OCI-LY3 (cell line): ENCODE results near the gene KLHL2.

Source experiments
- H2AFZ ChIP-seq: fragments of 200-600, 300-600 bp; shearing (Covaris generic); 2 replicates; pipeline ENCODE4 v1.6.0; 2014; ENCODE audit warnings: antibody characterized with exemption, low read depth, low read length
- H3K27ac ChIP-seq: fragments of 200-600, 300-600 bp; sonication (generic); 2 replicates; pipeline ENCODE4 v1.5.1; 2014; ENCODE audit warnings: mild to moderate bottlenecking, low read length, moderate library complexity, mixed read lengths
- H3K27me3 ChIP-seq: fragments of 200-600, 300-600 bp; sonication (generic); 2 replicates; pipeline ENCODE4 v1.6.1; 2014; ENCODE audit warnings: low read depth, low read length, mixed read lengths
- H3K36me3 ChIP-seq: fragments of 200-600, 300-600 bp; sonication (generic); replicated peaks from 2 replicates; pipeline ENCODE3; 2014; ENCODE audit warnings: low read depth, low read length, mixed read lengths
- H3K4me1 ChIP-seq: fragments of 300-600, 200-600 bp; sonication (generic); 2 replicates; pipeline ENCODE4 v1.6.1; 2014; ENCODE audit warnings: low read length, mixed read lengths
- H3K4me2 ChIP-seq: fragments of 200-600, 300-600 bp; sonication (generic); 2 replicates; pipeline ENCODE4 v1.6.1; 2014; ENCODE audit warnings: low read length, mixed read lengths
- H3K4me3 ChIP-seq: fragments of 300-600, 200-600 bp; sonication (generic); 2 replicates; pipeline ENCODE4 v1.5.1; 2014; ENCODE audit warnings: antibody characterized with exemption, mild to moderate bottlenecking, low read length, moderate library complexity
- H3K79me2 ChIP-seq: fragments of 300-600, 200-600 bp; shearing (Covaris generic); 2 replicates; pipeline ENCODE4 v1.6.1; 2014; ENCODE audit warnings: mild to moderate bottlenecking, low read length, mixed read lengths
- H3K9ac ChIP-seq: fragments of 300-600, 200-600 bp; shearing (Covaris generic); 2 replicates; pipeline ENCODE4 v1.6.0; 2014; ENCODE audit warnings: mild to moderate bottlenecking, low read length, moderate library complexity
- H3K9me3 ChIP-seq: fragments of 200-600, 300-600 bp; shearing (Covaris generic); 2 replicates; pipeline ENCODE4 v1.6.1; 2014; ENCODE audit warnings: low read length, mixed read lengths; ENCODE audit not compliant: insufficient read depth
- H4K20me1 ChIP-seq: fragments of 200-600, 300-600 bp; sonication (generic); 2 replicates; pipeline ENCODE4 v1.6.1; 2016; ENCODE audit warnings: low read length, mixed read lengths; ENCODE audit not compliant: insufficient read depth
- CTCF ChIP-seq: fragments of 200-600, 300-600 bp; sonication (generic); IDR thresholded peaks from 2 replicates; pipeline ENCODE4 v1.5.1; 2014; ENCODE audit warnings: antibody characterized with exemption, low read length, low read depth
- EZH2phosphoT487 ChIP-seq: fragments of 200-600 bp; shearing (Covaris generic); IDR thresholded peaks from 2 replicates; pipeline ENCODE4 v1.6.1; 2018; ENCODE audit warnings: antibody characterized with exemption, mixed run types, low read depth

Gene KLHL2

DNA sequence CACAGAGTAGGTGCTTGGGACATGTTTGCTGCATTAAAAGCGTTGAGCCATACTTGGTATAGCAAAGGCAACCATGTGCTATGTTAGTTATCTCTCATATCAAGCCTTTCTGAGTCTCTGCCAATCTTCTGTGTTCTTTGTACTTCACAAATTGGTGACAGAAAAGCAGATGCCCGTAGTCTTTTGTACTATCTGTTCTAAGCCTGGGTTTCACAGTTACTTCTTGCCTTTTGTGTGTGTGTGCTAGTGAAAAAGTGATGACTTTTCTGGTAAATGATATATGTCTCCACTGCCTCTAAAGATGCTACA, 16.1 kb upstream of the KLHL2 start:
- no peak overlapping the region for H2AFZ ChIP-seq
- no peaks in the 10 kb centered on the region for H3K36me3 ChIP-seq
- H3K4me2 ChIP-seq, result no peak overlapping the region
- no peak for TF ChIP-seq CTCF
- H3K4me1 ChIP-seq, result no peaks in the 10 kb centered on the region
- H3K9ac ChIP-seq, result no peak overlapping the region
- no peaks in the 10 kb centered on the region for H3K9me3 ChIP-seq
- no peaks in the 10 kb centered on the region for H3K79me2 ChIP-seq
- no peak overlapping the region for H3K27ac ChIP-seq
- no peaks in the 10 kb centered on the region for H3K27me3 ChIP-seq
- no peaks in the 10 kb centered on the region for H4K20me1 ChIP-seq
- H3K4me3 ChIP-seq, result no peak overlapping the region

GRCh38 chr4:165191814-165192499, 15.4 kb upstream of the KLHL2 start:
- no peak overlapping the region for H3K27ac ChIP-seq
- H3K9me3 ChIP-seq, result no peaks in the 10 kb centered on the region
- TF ChIP-seq CTCF (no peak), EZH2phosphoT487 (no peak)

DNA sequence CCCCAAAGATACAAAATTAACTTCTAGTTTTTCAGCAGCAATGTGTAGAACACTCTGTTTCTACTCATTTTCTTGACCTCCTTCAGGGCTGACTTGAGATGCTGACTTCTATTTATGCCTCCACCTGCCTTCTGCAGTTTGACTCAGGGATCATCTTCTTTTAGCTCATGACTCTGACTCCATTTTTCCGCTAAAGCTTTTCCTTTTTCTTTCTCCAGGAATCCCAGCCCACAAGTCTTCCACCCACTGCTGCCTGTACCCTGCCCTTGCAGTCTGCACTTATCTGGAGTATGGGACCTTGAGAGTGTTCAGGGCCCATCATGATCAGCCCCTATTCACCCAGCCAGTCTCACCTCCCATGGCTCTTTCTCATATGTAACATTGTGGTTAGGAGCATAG, 14.9 kb upstream of the KLHL2 start:
- no peak overlapping the region for H3K9ac ChIP-seq
- H3K79me2 ChIP-seq, result no peaks in the 10 kb centered on the region
- no peaks in the 10 kb centered on the region for H3K36me3 ChIP-seq
- no peak overlapping the region for H2AFZ ChIP-seq
- TF ChIP-seq CTCF, result no peak
- TF ChIP-seq EZH2phosphoT487, result no peak
- no peak overlapping the region for H3K4me2 ChIP-seq
- H3K27ac ChIP-seq, result no peak overlapping the region
- H3K27me3 ChIP-seq, result no peaks in the 10 kb centered on the region
- H3K4me1 ChIP-seq, result no peaks in the 10 kb centered on the region
- H4K20me1 ChIP-seq, result no peaks in the 10 kb centered on the region
- no peak overlapping the region for H3K4me3 ChIP-seq
- H3K9me3 ChIP-seq, result no peaks in the 10 kb centered on the region

More at GRCh38 chr4:165191814-165192499, 15.4 kb upstream of the KLHL2 start:
- H3K79me2 ChIP-seq, result no peaks in the 10 kb centered on the region
- H3K9ac ChIP-seq, result no peak overlapping the region
- H2AFZ ChIP-seq, result no peak overlapping the region
- no peaks in the 10 kb centered on the region for H3K36me3 ChIP-seq
- H4K20me1 ChIP-seq, result no peaks in the 10 kb centered on the region
- no peak overlapping the region for H3K4me3 ChIP-seq
- H3K27me3 ChIP-seq, result no peaks in the 10 kb centered on the region
- no peaks in the 10 kb centered on the region for H3K4me1 ChIP-seq
- no peak overlapping the region for H3K4me2 ChIP-seq

GRCh38 chr4:165192956-165193355, 14.4 kb upstream of the KLHL2 start:
- H4K20me1 ChIP-seq, result no peaks in the 10 kb centered on the region
- no peaks in the 10 kb centered on the region for H3K27me3 ChIP-seq
- H3K27ac ChIP-seq, result no peak overlapping the region
- no peak for TF ChIP-seq EZH2phosphoT487
- no peak for TF ChIP-seq CTCF
- H3K9ac ChIP-seq, result no peak overlapping the region
- no peak overlapping the region for H3K4me3 ChIP-seq
- H3K4me2 ChIP-seq, result no peak overlapping the region
- no peaks in the 10 kb centered on the region for H3K79me2 ChIP-seq
- H3K36me3 ChIP-seq, result no peaks in the 10 kb centered on the region
- H2AFZ ChIP-seq, result no peak overlapping the region
- H3K9me3 ChIP-seq, result no peaks in the 10 kb centered on the region
- H3K4me1 ChIP-seq, result no peaks in the 10 kb centered on the region
